ENCODE results near the gene LPP.

LPP gene

GRCh38 chr3:188133219-188133618, 20.7 kb upstream of the LPP start:
- in situ Hi-C loops (cut with HindIII; ENCODE audit: low pct_ligation_motif_present, low sequenced_read_pairs): no loop called here
- Histone ChIP-seq H3K27me3 (replicated peaks) (no peaks in the 10 kb centered on the region), H3K4me3 (ENCODE audit: low read depth, low read length) (no peak overlapping the region), H3K27ac (peak overlapping the region; percentile 87), H3K36me3 (replicated peaks) (no peaks in the 10 kb centered on the region)
- DNase-seq: peak; percentile 92
- TF ChIP-seq, protein P1, sequence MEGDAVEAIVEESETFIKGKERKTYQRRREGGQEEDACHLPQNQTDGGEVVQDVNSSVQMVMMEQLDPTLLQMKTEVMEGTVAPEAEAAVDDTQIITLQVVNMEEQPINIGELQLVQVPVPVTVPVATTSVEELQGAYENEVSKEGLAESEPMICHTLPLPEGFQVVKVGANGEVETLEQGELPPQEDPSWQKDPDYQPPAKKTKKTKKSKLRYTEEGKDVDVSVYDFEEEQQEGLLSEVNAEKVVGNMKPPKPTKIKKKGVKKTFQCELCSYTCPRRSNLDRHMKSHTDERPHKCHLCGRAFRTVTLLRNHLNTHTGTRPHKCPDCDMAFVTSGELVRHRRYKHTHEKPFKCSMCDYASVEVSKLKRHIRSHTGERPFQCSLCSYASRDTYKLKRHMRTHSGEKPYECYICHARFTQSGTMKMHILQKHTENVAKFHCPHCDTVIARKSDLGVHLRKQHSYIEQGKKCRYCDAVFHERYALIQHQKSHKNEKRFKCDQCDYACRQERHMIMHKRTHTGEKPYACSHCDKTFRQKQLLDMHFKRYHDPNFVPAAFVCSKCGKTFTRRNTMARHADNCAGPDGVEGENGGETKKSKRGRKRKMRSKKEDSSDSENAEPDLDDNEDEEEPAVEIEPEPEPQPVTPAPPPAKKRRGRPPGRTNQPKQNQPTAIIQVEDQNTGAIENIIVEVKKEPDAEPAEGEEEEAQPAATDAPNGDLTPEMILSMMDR (IDR thresholded peaks at IDR 0.05; ENCODE audit: low read depth, low read length, missing control alignments): no peak

- in situ Hi-C loops (cut with HindIII; ENCODE audit: low pct_ligation_motif_present, low sequenced_read_pairs): no loop called here
- TF ChIP-seq, protein P1 (IDR thresholded peaks at IDR 0.05; ENCODE audit: low read depth, low read length, missing control alignments): no peak
- H3K36me3 ChIP-seq (replicated peaks): no peaks in the 10 kb centered on the region
- peak overlapping the region; percentile 87 for H3K27ac ChIP-seq
- peak; percentile 82 for DNase-seq
- H3K27me3 ChIP-seq (replicated peaks): no peaks in the 10 kb centered on the region
- H3K4me3 ChIP-seq (ENCODE audit: low read depth, low read length): no peak overlapping the region
Observed at GRCh38 chr3:188133646-188134045, 20.3 kb upstream of the LPP start.

GRCh38 chr3:188134079-188134478, 19.9 kb upstream of the LPP start:
- TF ChIP-seq, protein P1 (IDR thresholded peaks at IDR 0.05; ENCODE audit: low read depth, low read length, missing control alignments): no peak
- no peaks in the 10 kb centered on the region for H3K27me3 ChIP-seq (replicated peaks)
- no peak overlapping the region for H3K4me3 ChIP-seq (ENCODE audit: low read depth, low read length)
- in situ Hi-C loops (cut with HindIII; ENCODE audit: low pct_ligation_motif_present, low sequenced_read_pairs): no loop called here
- no peaks in the 10 kb centered on the region for H3K36me3 ChIP-seq (replicated peaks)
- peak overlapping the region; percentile 87 for H3K27ac ChIP-seq
- no peak for DNase-seq

- Histone ChIP-seq H3K36me3 (replicated peaks) (no peaks in the 10 kb centered on the region), H3K27ac (no peak overlapping the region), H3K27me3 (replicated peaks) (no peaks in the 10 kb centered on the region), H3K4me3 (ENCODE audit: low read depth, low read length) (no peak overlapping the region)
- TF ChIP-seq, protein P1 (IDR thresholded peaks at IDR 0.05; ENCODE audit: low read depth, low read length, missing control alignments): no peak
- in situ Hi-C loops (cut with HindIII; ENCODE audit: low pct_ligation_motif_present, low sequenced_read_pairs): no loop called here
- DNase-seq: no peak
Observed at GRCh38 chr3:188134856-188135255, 19.1 kb upstream of the LPP start.

DNA sequence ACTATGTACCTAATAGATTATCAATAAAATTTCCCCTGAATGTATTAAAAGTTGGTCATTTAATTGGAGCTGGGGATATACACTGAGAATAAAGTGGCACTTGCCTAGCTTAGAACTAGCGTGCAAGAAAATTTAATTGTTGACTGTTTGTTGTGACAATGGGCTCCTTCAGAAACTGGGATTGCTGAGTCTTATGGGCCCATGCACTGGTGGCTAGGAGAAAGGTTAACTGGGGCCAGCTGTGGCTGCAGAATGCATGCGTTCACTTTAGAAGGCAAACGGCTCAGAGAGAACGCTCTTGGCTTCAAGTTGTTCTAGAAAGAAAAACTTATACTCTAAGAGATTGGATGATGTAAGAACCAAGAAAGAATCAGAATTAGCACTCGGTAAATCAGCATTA, 18.7 kb upstream of the LPP start:
- Histone ChIP-seq H3K36me3 (replicated peaks) (no peaks in the 10 kb centered on the region), H3K4me3 (ENCODE audit: low read depth, low read length) (no peak overlapping the region), H3K27me3 (replicated peaks) (no peaks in the 10 kb centered on the region), H3K27ac (no peak overlapping the region)
- no peak for DNase-seq
- TF ChIP-seq, protein P1 (IDR thresholded peaks at IDR 0.05; ENCODE audit: low read depth, low read length, missing control alignments): no peak
- in situ Hi-C loops (cut with HindIII; ENCODE audit: low pct_ligation_motif_present, low sequenced_read_pairs): no loop called here

DNA sequence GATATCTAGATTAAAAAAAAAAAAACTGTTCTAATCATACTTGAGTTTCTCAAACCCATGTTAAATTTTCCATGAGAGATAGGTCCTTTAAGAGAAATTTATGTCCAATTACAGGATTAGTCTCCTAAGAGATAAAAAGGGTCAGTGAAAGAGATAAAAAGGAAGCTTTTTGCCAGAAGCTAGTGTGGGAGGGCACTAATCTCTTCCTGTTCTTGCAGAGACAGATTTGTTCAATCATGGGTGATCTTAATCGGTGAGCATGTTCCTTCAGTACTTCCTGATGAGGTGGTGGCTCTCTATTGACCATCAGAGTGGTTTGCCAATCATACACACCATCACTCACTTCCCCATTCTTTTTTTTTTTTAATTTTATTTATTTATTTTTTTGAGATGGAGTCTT, 16.9 kb upstream of the LPP start:
- in situ Hi-C loops (cut with HindIII; ENCODE audit: low pct_ligation_motif_present, low sequenced_read_pairs): no loop called here
- Histone ChIP-seq H3K27me3 (replicated peaks) (no peaks in the 10 kb centered on the region), H3K4me3 (ENCODE audit: low read depth, low read length) (no peak overlapping the region), H3K36me3 (replicated peaks) (no peaks in the 10 kb centered on the region), H3K27ac (no peak overlapping the region)
- DNase-seq: no peak
- TF ChIP-seq, protein P1 (IDR thresholded peaks at IDR 0.05; ENCODE audit: low read depth, low read length, missing control alignments): no peak
